Fibroblast of mammary gland (primary cell): ENCODE results near the gene ELK4.

Experiments
- DNase-seq: peaks from one replicate; pipeline ENCODE4 v3.0.0-alpha.2; 2010; ENCODE audit warnings: low read depth
- H3K4me3 ChIP-seq: 2 replicates; pipeline ENCODE4 v1.5.1; 2011; ENCODE audit warnings: low read depth, mild to moderate bottlenecking, low read length, moderate library complexity; ENCODE audit not compliant: control insufficient read depth
- CTCF ChIP-seq: conservative IDR thresholded peaks from 2 replicates; pipeline ENCODE4 v1.5.1; 2011; ENCODE audit warnings: low read depth, low read length, inconsistent platforms; ENCODE audit not compliant: control insufficient read depth, insufficient read depth

The ELK4 gene

GRCh38 chr1:205593967-205594366 lies 37.8 kb downstream of the ELK4 start:
- TF ChIP-seq CTCF = no peak
- DNase-seq = no peak
- no peak overlapping the region for H3K4me3 ChIP-seq

- TF ChIP-seq CTCF = no peak
- DNase-seq = no peak
- no peak overlapping the region for H3K4me3 ChIP-seq
These were observed 38.3 kb downstream of the ELK4 start for GRCh38 chr1:205593532-205593931.

GRCh38 chr1:205592443-205593003 lies 39.3 kb downstream of the ELK4 start:
- no peak for TF ChIP-seq CTCF
- H3K4me3 ChIP-seq = no peak overlapping the region
- no peak for DNase-seq

- peak overlapping the region; percentile 47 for H3K4me3 ChIP-seq
- DNase-seq = peak; percentile 76
- peak; percentile 90 for TF ChIP-seq CTCF
These were observed 40.1 kb downstream of the ELK4 start for GRCh38 chr1:205591522-205592351.

GRCh38 chr1:205590777-205591513 lies 40.9 kb downstream of the ELK4 start:
- DNase-seq = no peak
- no peak for TF ChIP-seq CTCF

GRCh38 chr1:205590457-205590768 lies 41.4 kb downstream of the ELK4 start:
- DNase-seq = no peak
- H3K4me3 ChIP-seq = no peak overlapping the region
- TF ChIP-seq CTCF = no peak

More at GRCh38 chr1:205590777-205591513, 40.9 kb downstream of the ELK4 start:
- H3K4me3 ChIP-seq = no peak overlapping the region
